GM18868 (cell line): ENCODE results near the gene VAMP8.
"Not testable (repeated sequence)": the region's sequence is repeated elsewhere in the genome, so short reads cannot be mapped to it uniquely, and the experiment has no call there.

Experiments used
- ATAC-seq: cut with Tn5 transposase; IDR thresholded peaks from one replicate; pipeline ENCODE4 v1.9.1; 2021; ENCODE audit warnings: mild to moderate bottlenecking, moderate library complexity; ENCODE audit not compliant: unreplicated experiment

VAMP8 gene

GRCh38 chr2:85579266-85579935, 2.0 kb downstream of the VAMP8 start:
- no peak for ATAC-seq

GRCh38 chr2:85580206-85580605, 2.8 kb downstream of the VAMP8 start:
- no peak for ATAC-seq

- ATAC-seq, result no peak
Measured at GRCh38 chr2:85582492-85582891, 5.1 kb downstream of the VAMP8 start.

GRCh38 chr2:85583667-85584353, 6.4 kb downstream of the VAMP8 start:
- peak; percentile 67 for ATAC-seq

- peak; percentile 8 for ATAC-seq
Measured at GRCh38 chr2:85584354-85584856, 7.0 kb downstream of the VAMP8 start, which contains the start of gene VAMP5. VAMP5 (plus strand) TSS chr2:85584431; CDS start chr2:85584491, 60 bp downstream.

GRCh38 chr2:85584857-85585780, 7.7 kb downstream of the VAMP8 start:
- ATAC-seq, result peak; percentile 41

- ATAC-seq, result no peak
Measured at GRCh38 chr2:85585781-85586105, 8.4 kb downstream of the VAMP8 start.

GRCh38 chr2:85588236-85588635, 10.8 kb downstream of the VAMP8 start:
- no peak for ATAC-seq

GRCh38 chr2:85588645-85589044, 11.3 kb downstream of the VAMP8 start:
- ATAC-seq, result no peak

GRCh38 chr2:85589181-85589580, 11.8 kb downstream of the VAMP8 start:
- ATAC-seq, result no peak

GRCh38 chr2:85589982-85590791, 12.8 kb downstream of the VAMP8 start:
- no peak for ATAC-seq

GRCh38 chr2:85590950-85591349, 13.6 kb downstream of the VAMP8 start:
- ATAC-seq, result no peak

GRCh38 chr2:85591563-85591962, 14.2 kb downstream of the VAMP8 start:
- ATAC-seq, result no peak

- not testable (repeated sequence) for ATAC-seq
Measured at GRCh38 chr2:85592299-85592698, 14.9 kb downstream of the VAMP8 start.

- no peak for ATAC-seq
Measured at GRCh38 chr2:85593023-85593422, 15.6 kb downstream of the VAMP8 start.

GRCh38 chr2:85594715-85595300, 17.4 kb downstream of the VAMP8 start:
- no peak for ATAC-seq

GRCh38 chr2:85595301-85596025, 18.1 kb downstream of the VAMP8 start, which contains the start of gene RNF181:
RNF181 (plus strand) TSS chr2:85595745; CDS start chr2:85595764, 19 bp downstream.
- peak; percentile 99 for ATAC-seq

GRCh38 chr2:85596026-85596333, 18.6 kb downstream of the VAMP8 start:
- peak; percentile 4 for ATAC-seq

- ATAC-seq, result no peak
Measured at GRCh38 chr2:85596486-85597143, 19.2 kb downstream of the VAMP8 start.
